H1 (cell line): ENCODE data around the gene ANXA3. TPM values are rescaled to one million over a fixed set of nuclear protein-coding genes. Genes with fewer than 3 reads are reported as not detected.

Experiments used
- CTCF ChIA-PET: fragments of 300-600 bp; sonication (Branson Sonifier 250); formaldehyde crosslinking; loops from one replicate; lab custom pipeline; 2021; ENCODE audit not compliant: partially characterized antibody; lab: Charles Lee
- POLR2A ChIA-PET: fragments of 300-600 bp; sonication (Branson Sonifier 250); formaldehyde crosslinking; loops from one replicate; lab custom pipeline; 2021; ENCODE audit warnings: inconsistent platforms; ENCODE audit not compliant: partially characterized antibody; lab: Charles Lee
- DNase-seq, 2 experiments: peaks; one replicate each; pipeline versions ENCODE4 v3.0.0 to v3.0.0-alpha.2; 2010 to 2022; ENCODE audit warnings: low spot score in 2 of 2, low read depth in 1 of 2, mixed read lengths in 1 of 2
- FAIRE-seq: peaks from 2 replicates; lab custom pipeline; 2011; peaks lifted over from hg19 to GRCh38; lab: Jason Lieb, UNC
- H2AFZ ChIP-seq: 2 replicates; pipeline ENCODE4 v1.8.1; 2012; ENCODE audit warnings: low read length, inconsistent platforms
- H2AK5ac ChIP-seq: 2 replicates; pipeline ENCODE4 v1.6.1; 2013; ENCODE audit warnings: low read depth, low read length
- H2BK120ac ChIP-seq: replicated peaks from 2 replicates; pipeline ENCODE3; 2013; ENCODE audit warnings: low read depth, low read length, inconsistent platforms
- H2BK12ac ChIP-seq: 2 replicates; pipeline ENCODE4 v1.6.1; 2013; ENCODE audit warnings: low read depth, low read length
- H2BK15ac ChIP-seq: 2 replicates; pipeline ENCODE4 v1.6.1; 2013; ENCODE audit warnings: low read length
- H2BK20ac ChIP-seq: 2 replicates; pipeline ENCODE4 v1.6.1; 2013; ENCODE audit warnings: low read length
- H2BK5ac ChIP-seq: 2 replicates; pipeline ENCODE4 v1.6.1; 2013; ENCODE audit warnings: low read depth, low read length
- H3K14ac ChIP-seq: 2 replicates; pipeline ENCODE4 v1.6.1; 2013; ENCODE audit warnings: inconsistent platforms; ENCODE audit not compliant: insufficient read length
- H3K18ac ChIP-seq: 2 replicates; pipeline ENCODE4 v1.6.1; 2013; ENCODE audit warnings: low read length; ENCODE audit errors: extremely low read depth
- H3K23ac ChIP-seq: 2 replicates; pipeline ENCODE4 v1.6.1; 2013; ENCODE audit warnings: inconsistent platforms; ENCODE audit not compliant: insufficient read length
- H3K23me2 ChIP-seq: 2 replicates; pipeline ENCODE4 v1.6.1; 2013; ENCODE audit warnings: low read depth, low read length
- H3K27ac ChIP-seq: 2 replicates; pipeline ENCODE4 v1.6.1; 2011; ENCODE audit warnings: low read depth, low read length, inconsistent platforms
- H3K27me3 ChIP-seq, 4 experiments: replicated peaks in 1 of 4; 1 replicate in 1 of 4; 2 replicates in 3 of 4; pipeline versions ENCODE4 v1.6.1 to v1.8.1; 2011 to 2013; ENCODE audit warnings: low read length in 3 of 4, mild to moderate bottlenecking in 3 of 4, inconsistent platforms in 2 of 4, mixed read lengths in 2 of 4, moderate library complexity in 1 of 4; ENCODE audit not compliant: control insufficient read depth in 3 of 4, insufficient read depth in 3 of 4; ENCODE audit errors: extremely low read depth in 1 of 4
- H3K36me3 ChIP-seq, 4 experiments: 2 replicates each; pipeline versions ENCODE4 v1.6.1 to v1.8.1; 2011 to 2013; ENCODE audit warnings: mild to moderate bottlenecking in 4 of 4, low read length in 3 of 4, moderate library complexity in 2 of 4, control low read depth in 1 of 4, inconsistent platforms in 1 of 4; ENCODE audit not compliant: insufficient read depth in 4 of 4, control insufficient read depth in 2 of 4
- H3K4ac ChIP-seq: replicated peaks from 2 replicates; pipeline ENCODE3; 2013; ENCODE audit warnings: low read length, low read depth, mixed read lengths, inconsistent platforms; ENCODE audit not compliant: insufficient read length
- H3K4me1 ChIP-seq, 4 experiments: replicated peaks in 1 of 4; 1 replicate in 1 of 4; 2 replicates in 3 of 4; pipeline versions ENCODE4 v1.6.1 to v1.8.1; 2011 to 2013; ENCODE audit warnings: low read length in 3 of 4, inconsistent platforms in 2 of 4, mixed read lengths in 1 of 4; ENCODE audit not compliant: insufficient read depth in 4 of 4, control insufficient read depth in 3 of 4
- H3K4me2 ChIP-seq, 2 experiments: 2 replicates each; pipeline versions ENCODE4 v1.6.1 to v1.8.1; 2011 to 2013; ENCODE audit warnings: low read depth in 2 of 2, low read length in 2 of 2, control low read depth in 1 of 2, inconsistent platforms in 1 of 2, mild to moderate bottlenecking in 1 of 2; ENCODE audit not compliant: insufficient read depth in 1 of 2
- H3K4me3 ChIP-seq, 4 experiments: fragments of 200-600, 300-600 bp in 1 of 4; sonication (generic), shearing (Covaris generic), sonication (Bioruptor Twin) in 1 of 4; 2 replicates each; pipeline versions ENCODE4 v1.5.1 to v1.8.1; 2011 to 2016; ENCODE audit warnings: low read length in 4 of 4, low read depth in 3 of 4, control low read depth in 2 of 4, inconsistent platforms in 2 of 4, mild to moderate bottlenecking in 2 of 4, mixed read lengths in 1 of 4, moderate library complexity in 1 of 4; ENCODE audit not compliant: insufficient read depth in 2 of 4; ENCODE audit errors: extremely low read depth in 1 of 4
- H3K56ac ChIP-seq: replicated peaks from 2 replicates; pipeline ENCODE3; 2013; ENCODE audit warnings: low read depth, mild to moderate bottlenecking, mixed read lengths, low read length, inconsistent platforms; ENCODE audit not compliant: insufficient read length
- H3K79me1 ChIP-seq: 2 replicates; pipeline ENCODE4 v1.6.1; 2013; ENCODE audit warnings: low read depth, low read length, control low read depth
- H3K79me2 ChIP-seq, 2 experiments: 2 replicates each; pipeline versions ENCODE4 v1.6.1 to v1.8.1; 2012 to 2013; ENCODE audit warnings: low read length in 2 of 2, mild to moderate bottlenecking in 2 of 2, inconsistent platforms in 1 of 2; ENCODE audit not compliant: insufficient read depth in 2 of 2, control insufficient read depth in 1 of 2
- H3K9ac ChIP-seq, 4 experiments: replicated peaks in 1 of 4; 1 replicate in 1 of 4; 2 replicates in 3 of 4; pipeline versions ENCODE4 v1.6.1 to v1.8.1; 2011 to 2013; ENCODE audit warnings: low read depth in 3 of 4, low read length in 3 of 4, control low read depth in 2 of 4, mild to moderate bottlenecking in 2 of 4, moderate library complexity in 2 of 4, inconsistent platforms in 1 of 4; ENCODE audit errors: extremely low read depth in 1 of 4
- H3K9me3 ChIP-seq, 2 experiments: 2 replicates each; pipeline versions ENCODE4 v1.6.1 to v1.8.1; 2012 to 2013; ENCODE audit warnings: mild to moderate bottlenecking in 2 of 2, moderate library complexity in 2 of 2, control low read depth in 1 of 2, inconsistent platforms in 1 of 2, low read depth in 1 of 2, low read length in 1 of 2, mixed read lengths in 1 of 2; ENCODE audit not compliant: insufficient read depth in 2 of 2
- H4K20me1 ChIP-seq, 2 experiments: replicated peaks in 1 of 2; 2 replicates each; pipeline versions ENCODE3 to v1.8.1; 2011 to 2013; ENCODE audit warnings: inconsistent platforms in 2 of 2, low read length in 2 of 2, mild to moderate bottlenecking in 1 of 2; ENCODE audit not compliant: insufficient read depth in 2 of 2, control insufficient read depth in 1 of 2
- H4K5ac ChIP-seq: 2 replicates; pipeline ENCODE4 v1.6.1; 2013; ENCODE audit warnings: low read length, low read depth, mixed read lengths, inconsistent platforms; ENCODE audit not compliant: insufficient read length
- H4K8ac ChIP-seq: 2 replicates; pipeline ENCODE4 v1.8.0; 2013; ENCODE audit warnings: mild to moderate bottlenecking, moderate library complexity, low read length, inconsistent platforms; ENCODE audit not compliant: insufficient read depth; ENCODE audit errors: extremely low read depth
- H4K91ac ChIP-seq: replicated peaks from 2 replicates; pipeline ENCODE3; 2013; ENCODE audit warnings: low read length, mixed read lengths, inconsistent platforms; ENCODE audit not compliant: insufficient read length
- BRCA1 ChIP-seq: IDR thresholded peaks from 2 replicates; pipeline ENCODE4 v1.6.1; 2012; ENCODE audit warnings: low read depth, low read length, improper control_type of control experiment
- EGR1 ChIP-seq: IDR thresholded peaks from 2 replicates; pipeline ENCODE4 v1.6.1; 2011; ENCODE audit warnings: low read depth, low read length, borderline replicate concordance
- FOSL1 ChIP-seq: IDR thresholded peaks from 2 replicates; pipeline ENCODE4 v1.6.1; 2011; ENCODE audit warnings: mild to moderate bottlenecking, low read depth, low read length, moderate library complexity; ENCODE audit not compliant: insufficient read depth
- GTF2F1 ChIP-seq: IDR thresholded peaks from 2 replicates; pipeline ENCODE4 v1.6.1; 2012; ENCODE audit warnings: low read depth, low read length, improper control_type of control experiment, borderline replicate concordance
- MAFK ChIP-seq: IDR thresholded peaks from 2 replicates; pipeline ENCODE4 v1.6.1; 2012; ENCODE audit warnings: low read depth, mild to moderate bottlenecking, improper control_type of control experiment, low read length
- POU5F1 ChIP-seq: IDR thresholded peaks from 2 replicates; pipeline ENCODE4 v1.6.1; 2011; ENCODE audit warnings: low read depth, mild to moderate bottlenecking, low read length, moderate library complexity
- RXRA ChIP-seq: IDR thresholded peaks from 2 replicates; pipeline ENCODE4 v1.6.1; 2011; ENCODE audit warnings: low read depth, mild to moderate bottlenecking, low read length, moderate library complexity; ENCODE audit not compliant: insufficient read depth
- YY1 ChIP-seq: IDR thresholded peaks from 2 replicates; pipeline ENCODE4 v1.6.1; 2011; ENCODE audit warnings: low read depth, mild to moderate bottlenecking, low read length
- WGBS, 2 experiments: shearing (Covaris generic) in 1 of 2; methylation state at CpG; one replicate each; pipeline versions ENCODE4 v1.1.6 to v1.1.7; 2013 to 2015; ENCODE audit warnings: low lambda C conversion rate in 2 of 2, mixed read lengths in 2 of 2, inconsistent platforms in 1 of 2, low coverage in 1 of 2, missing lambda C conversion rate in 1 of 2; ENCODE audit not compliant: insufficient replicate concordance in 2 of 2, insufficient coverage in 1 of 2, insufficient read length in 1 of 2; ENCODE audit errors: extremely low coverage in 1 of 2, missing lambda C conversion rate in 1 of 2; 5-methylcytosine and 5-hydroxymethylcytosine counted together
- polyA plus RNA-seq, 7 experiments: library from polyadenylated mRNA; depleted of rRNA in 3 of 7; stranded (reverse) in 5 of 7; unstranded in 2 of 7; fragments of >200 nt in 5 of 7; fragments of 200-250 nt in 2 of 7; gene quantifications; 1 replicate in 5 of 7; 2 replicates in 1 of 7; 4 replicates in 1 of 7; pipeline versions ENCODE4 v1.2.1 to v1.2.3, GENCODE V29; 2011 to 2013; ENCODE audit warnings: missing spikeins in 2 of 7, mixed read lengths in 2 of 7
- total RNA-seq: library from RNA; stranded (reverse); fragmentation: NEBNext Ultra II Directional; extraction: Animal tissue kit (Norgen Biotek cat#: 25700); gene quantifications from 2 replicates; pipeline ENCODE4 v1.2.1, GENCODE V29; 2021
- TF ChIP-seq, protein P1 (sequence below), 3 experiments: IDR thresholded peaks; 1 replicate in 2 of 3; 2 replicates in 1 of 3; pipeline versions ENCODE4 v1.5.1 to v1.6.1; 2011; ENCODE audit warnings: low read length in 3 of 3, mild to moderate bottlenecking in 3 of 3, inconsistent platforms in 2 of 3, low read depth in 1 of 3, moderate library complexity in 1 of 3; ENCODE audit not compliant: insufficient read depth in 1 of 3; ENCODE audit errors: control extremely low read depth in 1 of 3
- TF ChIP-seq, protein P2 (sequence below): IDR thresholded peaks from 2 replicates; pipeline ENCODE4 v1.6.1; 2012; ENCODE audit warnings: low read length, inconsistent platforms

ANXA3 gene
- total and polyA plus RNA-seq, 2 of the 8 experiments (the other 6 are each of a cell fraction or from before 2014, with no cell fraction given): 10.3 to 27.3 TPM

- H3K18ac ChIP-seq: no peak overlapping the region
- WGBS, 2 experiments: 86% methylated on average over 2 of the region's 2 CpGs; no CpG with 5 or more reads in 1 of the 2 experiments
- H3K56ac ChIP-seq: no peak overlapping the region
- H4K8ac ChIP-seq: no peak overlapping the region
- ChIA-PET CTCF (interaction anchor here (0.9 to 5.6 kb wide), 10 partner anchors 9 to 221 kb away, joined by 3 to 50 read pairs (median 4); no protein-coding TSS in a partner anchor), POLR2A (no interaction called here)
- no peaks in the 10 kb centered on the region for H3K36me3 ChIP-seq
- H3K4me2 ChIP-seq: no peak overlapping the region
- H2BK12ac ChIP-seq: no peak overlapping the region
- no peak overlapping the region for H3K4ac ChIP-seq
- H3K14ac ChIP-seq: no peak overlapping the region
- no peak overlapping the region for H2BK15ac ChIP-seq
- no peaks in the 10 kb centered on the region for H4K20me1 ChIP-seq
- no peak overlapping the region for H4K5ac ChIP-seq
- no peak overlapping the region for H2AK5ac ChIP-seq
- no peak overlapping the region for H3K9ac ChIP-seq
- H3K27me3 ChIP-seq: no peaks in the 10 kb centered on the region
- no peak overlapping the region for H2BK120ac ChIP-seq
- no peak overlapping the region for H3K23ac ChIP-seq
- FAIRE-seq (no peak), DNase-seq (no peak)
- no peaks in the 10 kb centered on the region for H3K9me3 ChIP-seq
- no peaks in the 10 kb centered on the region for H3K4me1 ChIP-seq
- peak overlapping the region; percentile 12; the same call in 1 of the 2 replicates for H2AFZ ChIP-seq
- no peak overlapping the region for H4K91ac ChIP-seq
- H3K27ac ChIP-seq: no peak overlapping the region
- H2BK5ac ChIP-seq: no peak overlapping the region
- H3K79me2 ChIP-seq: no peaks in the 10 kb centered on the region
- H3K79me1 ChIP-seq: no peaks in the 10 kb centered on the region
- H2BK20ac ChIP-seq: no peak overlapping the region
- no peak overlapping the region for H3K4me3 ChIP-seq
- no peaks in the 10 kb centered on the region for H3K23me2 ChIP-seq
- TF ChIP-seq BRCA1 (no peak), RXRA (no peak), EGR1 (no peak), GTF2F1 (no peak), YY1 (no peak), FOSL1 (no peak), POU5F1 (no peak), MAFK (no peak)
- TF ChIP-seq, protein P1, sequence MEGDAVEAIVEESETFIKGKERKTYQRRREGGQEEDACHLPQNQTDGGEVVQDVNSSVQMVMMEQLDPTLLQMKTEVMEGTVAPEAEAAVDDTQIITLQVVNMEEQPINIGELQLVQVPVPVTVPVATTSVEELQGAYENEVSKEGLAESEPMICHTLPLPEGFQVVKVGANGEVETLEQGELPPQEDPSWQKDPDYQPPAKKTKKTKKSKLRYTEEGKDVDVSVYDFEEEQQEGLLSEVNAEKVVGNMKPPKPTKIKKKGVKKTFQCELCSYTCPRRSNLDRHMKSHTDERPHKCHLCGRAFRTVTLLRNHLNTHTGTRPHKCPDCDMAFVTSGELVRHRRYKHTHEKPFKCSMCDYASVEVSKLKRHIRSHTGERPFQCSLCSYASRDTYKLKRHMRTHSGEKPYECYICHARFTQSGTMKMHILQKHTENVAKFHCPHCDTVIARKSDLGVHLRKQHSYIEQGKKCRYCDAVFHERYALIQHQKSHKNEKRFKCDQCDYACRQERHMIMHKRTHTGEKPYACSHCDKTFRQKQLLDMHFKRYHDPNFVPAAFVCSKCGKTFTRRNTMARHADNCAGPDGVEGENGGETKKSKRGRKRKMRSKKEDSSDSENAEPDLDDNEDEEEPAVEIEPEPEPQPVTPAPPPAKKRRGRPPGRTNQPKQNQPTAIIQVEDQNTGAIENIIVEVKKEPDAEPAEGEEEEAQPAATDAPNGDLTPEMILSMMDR (IDR thresholded peaks at IDR 0.05; ENCODE audit: control extremely low read depth in 1 of 3, insufficient read depth in 1 of 3, low read depth in 1 of 3, low read length in 3 of 3): no peak
- TF ChIP-seq, protein P2, sequence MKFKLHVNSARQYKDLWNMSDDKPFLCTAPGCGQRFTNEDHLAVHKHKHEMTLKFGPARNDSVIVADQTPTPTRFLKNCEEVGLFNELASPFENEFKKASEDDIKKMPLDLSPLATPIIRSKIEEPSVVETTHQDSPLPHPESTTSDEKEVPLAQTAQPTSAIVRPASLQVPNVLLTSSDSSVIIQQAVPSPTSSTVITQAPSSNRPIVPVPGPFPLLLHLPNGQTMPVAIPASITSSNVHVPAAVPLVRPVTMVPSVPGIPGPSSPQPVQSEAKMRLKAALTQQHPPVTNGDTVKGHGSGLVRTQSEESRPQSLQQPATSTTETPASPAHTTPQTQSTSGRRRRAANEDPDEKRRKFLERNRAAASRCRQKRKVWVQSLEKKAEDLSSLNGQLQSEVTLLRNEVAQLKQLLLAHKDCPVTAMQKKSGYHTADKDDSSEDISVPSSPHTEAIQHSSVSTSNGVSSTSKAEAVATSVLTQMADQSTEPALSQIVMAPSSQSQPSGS: no peak
Measured at GRCh38 chr4:78642934-78643333, 91.4 kb downstream of the ANXA3 start.
